Glomerular endothelial cell (primary cell): ENCODE measurements around the gene CLEC4G. TPM values are rescaled to one million over a fixed set of nuclear protein-coding genes. Genes with fewer than 3 reads are reported as not detected.
"Not testable (repeated sequence)": the region's sequence is repeated elsewhere in the genome, so short reads cannot be mapped to it uniquely, and the experiment has no call there.

Experiments
- DNase-seq: peaks from one replicate; pipeline ENCODE4 v3.0.0-alpha.2; 2011; ENCODE audit warnings: low read depth, low spot score; ENCODE audit errors: extremely low read depth
- total RNA-seq: library from RNA; depleted of rRNA; stranded (reverse); fragments of >200 nt; gene quantifications from 2 replicates; pipeline ENCODE4 v1.2.3, GENCODE V29; 2015

CLEC4G gene
- total RNA-seq, 1 donor from 2014 or later, result not detected

DNA sequence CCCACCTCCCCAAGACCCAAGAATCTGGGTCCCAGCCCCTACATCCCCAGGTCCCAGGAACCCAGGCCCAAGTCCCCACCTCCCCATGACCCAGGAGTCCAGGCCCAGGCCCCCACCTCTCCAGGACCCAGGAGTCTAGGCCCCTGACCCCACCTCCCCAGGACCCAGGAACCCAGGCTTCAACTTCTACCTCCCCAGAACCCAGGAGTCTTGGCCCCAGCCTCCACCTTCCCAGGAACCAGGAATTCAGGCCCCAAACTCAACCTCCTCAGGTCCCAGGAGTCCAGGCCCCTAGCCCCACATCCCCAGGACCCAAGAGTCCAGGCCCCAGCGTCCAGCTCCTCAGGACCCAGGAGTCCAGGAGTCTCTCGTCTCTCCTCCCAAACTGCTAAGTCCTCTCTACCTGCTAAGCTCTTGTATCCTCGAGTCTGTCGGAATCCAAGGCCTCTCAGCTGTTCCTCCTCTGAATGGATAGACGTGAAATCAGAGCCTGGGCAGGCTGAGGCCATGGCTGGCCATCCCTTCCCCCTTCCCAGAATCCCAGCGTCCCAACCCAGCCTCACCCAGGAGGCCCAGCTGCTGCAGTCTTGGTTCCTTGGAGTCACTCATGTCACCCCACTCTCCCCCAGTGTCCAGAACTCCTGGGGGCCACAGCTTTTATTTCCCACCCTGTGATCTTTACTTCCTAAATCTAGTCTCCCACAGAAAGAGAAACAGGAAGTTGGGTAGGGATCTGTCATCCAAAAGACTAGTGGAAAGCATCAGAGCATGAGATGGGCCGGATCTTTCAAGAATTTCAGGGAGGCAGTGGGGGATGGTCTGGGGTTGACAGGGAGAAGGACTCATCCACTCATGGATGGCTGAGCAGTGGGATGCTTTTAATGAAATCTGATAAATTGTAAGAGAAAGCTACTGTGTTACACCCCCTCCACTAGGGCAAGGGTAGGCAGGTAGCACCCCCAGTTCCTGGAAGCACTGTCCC lies 15.3 kb upstream of the CLEC4G start, which contains the start of gene CD209:
TSS of gene CD209 (minus strand) at position 632 of the 982 bp plus-strand sequence. CDS start at position 609, 23 bp downstream.
- no peak for DNase-seq

DNA sequence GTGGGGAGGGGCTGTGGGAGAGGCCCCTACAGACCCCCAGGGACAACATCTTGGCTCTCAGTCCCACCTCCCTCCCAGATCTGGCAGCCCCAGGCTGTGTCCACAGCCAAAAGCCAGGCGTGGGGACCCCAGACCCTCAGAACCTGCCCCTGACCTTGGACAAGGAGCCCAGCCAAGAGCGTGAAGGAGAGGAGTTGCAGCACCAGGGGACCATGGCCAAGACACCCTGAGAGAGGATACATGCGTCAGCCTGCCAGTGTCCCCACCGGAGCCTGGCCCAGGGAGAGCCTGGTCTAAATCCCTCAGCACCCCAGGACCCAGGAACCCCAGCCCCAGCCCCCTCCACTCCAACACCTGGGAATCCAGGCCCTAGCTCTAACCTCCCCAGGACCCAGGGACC lies 14.4 kb upstream of the CLEC4G start:
- DNase-seq, result not testable (repeated sequence)

DNA sequence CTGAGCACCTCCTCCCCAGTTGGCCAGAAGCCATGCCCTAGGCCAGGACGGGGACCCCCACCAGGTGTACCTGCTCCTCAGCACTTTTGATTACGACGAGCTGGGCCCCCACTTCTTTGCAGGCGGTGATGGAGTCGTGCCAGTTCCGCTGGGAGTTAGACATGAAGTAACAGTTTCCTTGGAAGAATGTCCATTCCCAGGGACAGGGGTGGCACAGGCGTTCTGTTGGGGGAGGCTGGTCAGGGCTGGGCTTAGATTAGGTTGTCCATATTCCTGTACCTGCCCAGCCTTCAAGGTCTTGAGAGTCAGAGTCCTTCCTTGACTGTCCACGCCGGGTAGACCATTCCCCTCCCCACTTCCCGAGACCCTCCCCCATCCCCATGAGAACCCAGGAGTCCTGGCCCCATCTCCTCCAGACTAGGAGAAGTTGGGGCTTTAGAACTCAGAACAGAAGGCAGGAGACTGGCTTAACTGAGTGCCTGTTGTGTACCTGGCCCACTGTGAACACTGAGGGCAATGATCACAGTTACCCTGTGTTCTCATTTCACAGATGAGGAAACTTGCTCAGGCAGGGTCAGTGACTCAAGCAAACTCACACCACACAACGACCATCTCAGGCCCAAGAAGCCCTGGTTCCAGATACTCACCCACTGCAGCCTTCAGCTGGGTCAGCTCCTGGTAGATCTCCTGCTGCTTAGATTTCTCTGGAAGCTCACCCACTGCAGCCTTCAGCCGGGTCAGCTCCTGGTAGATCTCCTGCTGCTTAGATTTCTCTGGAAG lies 13.2 kb upstream of the CLEC4G start:
- DNase-seq, result no peak

- no peak for DNase-seq
Observed at GRCh38 chr19:7744199-7744786, 12.4 kb upstream of the CLEC4G start.

DNA sequence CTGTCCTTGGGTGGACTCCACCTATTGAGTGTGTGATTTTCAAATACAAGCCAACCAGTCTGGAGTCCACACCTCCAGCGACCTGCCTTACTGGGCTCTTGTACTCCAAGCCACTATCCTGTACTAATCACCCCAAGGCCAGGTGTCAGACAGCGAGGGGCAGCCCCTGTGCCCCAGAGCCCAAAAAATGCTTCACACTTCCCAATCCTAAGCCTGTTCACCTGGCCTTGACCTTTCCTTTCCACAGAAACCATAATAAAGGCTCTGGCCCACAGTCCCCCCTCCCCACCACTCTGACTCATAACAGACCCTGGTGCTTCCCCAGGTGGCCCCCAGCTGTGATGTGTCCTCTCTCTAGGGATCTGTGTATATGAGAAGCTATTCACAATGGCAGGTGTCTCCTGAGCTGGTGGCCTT lies 11.5 kb upstream of the CLEC4G start:
- DNase-seq, result no peak

DNA sequence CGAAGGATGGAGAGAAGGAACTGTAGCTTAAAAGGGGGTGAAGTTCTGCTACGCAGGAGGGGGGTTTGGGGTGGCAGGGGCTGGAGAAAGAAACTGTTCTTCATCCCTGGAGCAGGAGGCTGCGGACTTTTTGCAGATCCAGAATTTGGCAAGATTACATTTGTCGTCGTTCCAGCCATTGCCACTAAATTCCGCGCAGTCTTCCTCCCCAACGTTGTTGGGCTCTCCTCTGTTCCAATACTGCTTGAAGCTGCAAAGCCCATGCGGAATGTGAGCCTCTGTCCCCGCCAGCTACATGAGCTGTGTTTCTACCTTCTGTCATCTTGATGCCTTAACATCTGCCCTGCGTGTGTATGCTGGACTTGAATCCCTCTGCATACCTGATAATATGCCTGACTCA lies 11.1 kb upstream of the CLEC4G start:
- no peak for DNase-seq

DNA sequence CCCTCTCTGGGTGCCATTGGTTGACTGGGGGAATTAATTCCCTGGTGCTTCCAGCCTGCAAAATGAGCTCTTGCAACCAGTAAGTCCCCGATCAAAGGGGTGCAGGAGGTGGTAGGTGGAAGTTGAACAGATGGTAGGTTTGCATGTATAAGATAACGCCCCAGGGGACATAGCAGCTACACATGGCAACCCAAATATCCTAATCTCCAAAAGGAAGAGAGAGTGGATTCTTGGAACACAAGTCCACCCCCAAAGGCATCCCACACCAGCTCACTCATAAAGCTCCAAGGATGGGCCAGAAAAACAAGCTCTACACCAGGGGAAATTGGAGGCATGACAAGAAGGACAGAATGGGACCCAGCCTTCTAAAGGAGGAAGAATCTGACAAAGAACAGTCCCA lies 10.7 kb upstream of the CLEC4G start:
- no peak for DNase-seq

DNA sequence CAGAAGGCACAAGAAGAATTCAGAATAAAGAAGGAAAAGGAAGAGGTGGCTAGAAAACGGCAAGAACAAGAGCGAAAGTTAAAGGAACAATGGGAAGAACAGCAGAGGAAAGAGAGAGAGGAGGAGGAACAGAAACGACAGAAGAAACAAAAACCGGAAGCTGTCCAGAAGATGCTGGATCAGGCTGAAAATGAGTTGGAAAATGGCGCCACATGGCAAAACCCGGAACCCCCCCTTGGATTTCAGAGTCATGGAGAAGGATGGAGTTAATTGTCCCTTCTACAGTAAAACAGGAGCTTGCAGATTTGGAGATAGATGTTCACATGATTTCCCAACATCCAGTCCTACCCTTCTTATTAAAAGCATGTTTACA lies 8.8 kb upstream of the CLEC4G start:
- no peak for DNase-seq

- DNase-seq, result no peak
Observed at GRCh38 chr19:7739801-7740681, 8.1 kb upstream of the CLEC4G start.

- no peak for DNase-seq
Observed at GRCh38 chr19:7739211-7739755, 7.4 kb upstream of the CLEC4G start.

DNA sequence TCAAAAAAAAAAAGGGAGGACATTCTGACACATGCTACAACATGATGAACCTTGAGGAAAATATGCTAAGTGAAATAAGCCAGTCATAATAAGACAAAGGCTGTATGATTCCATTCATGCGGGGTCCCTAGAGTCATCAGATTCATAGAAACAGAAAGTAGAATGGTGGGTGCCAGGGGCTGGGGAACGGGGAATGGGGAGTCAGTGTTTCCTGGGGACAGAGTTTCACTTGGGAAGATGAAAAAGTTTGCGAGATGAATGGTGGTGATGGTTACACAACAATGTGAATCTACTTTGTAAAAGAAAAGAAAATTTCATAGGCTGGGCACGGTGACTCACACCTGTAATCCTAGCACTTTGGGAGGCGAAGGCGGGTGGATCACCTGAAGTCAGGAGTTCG lies 6.1 kb upstream of the CLEC4G start:
- no peak for DNase-seq

- DNase-seq, result no peak
Observed at GRCh38 chr19:7737215-7737614, 5.3 kb upstream of the CLEC4G start.

DNA sequence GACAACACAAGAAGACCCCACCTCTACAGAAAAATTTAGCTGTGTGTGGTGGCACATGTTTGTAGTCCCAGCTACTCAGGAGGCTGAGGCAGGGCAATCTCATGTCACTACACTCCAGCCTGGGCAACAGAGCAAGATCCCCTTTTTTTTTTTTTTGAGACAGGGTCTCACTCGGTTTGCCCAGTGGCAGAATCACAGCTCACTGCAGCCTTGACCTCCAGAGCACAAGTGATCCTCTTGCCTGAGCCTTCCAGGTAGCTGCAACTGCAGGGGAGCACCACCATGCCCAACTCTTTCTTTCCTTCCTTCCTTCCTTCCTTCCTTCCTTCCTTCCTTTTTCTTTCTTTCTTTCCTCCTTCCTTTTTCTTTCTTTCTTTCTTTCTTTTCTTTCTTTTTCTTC lies 4.2 kb upstream of the CLEC4G start:
- DNase-seq, result no peak

DNA sequence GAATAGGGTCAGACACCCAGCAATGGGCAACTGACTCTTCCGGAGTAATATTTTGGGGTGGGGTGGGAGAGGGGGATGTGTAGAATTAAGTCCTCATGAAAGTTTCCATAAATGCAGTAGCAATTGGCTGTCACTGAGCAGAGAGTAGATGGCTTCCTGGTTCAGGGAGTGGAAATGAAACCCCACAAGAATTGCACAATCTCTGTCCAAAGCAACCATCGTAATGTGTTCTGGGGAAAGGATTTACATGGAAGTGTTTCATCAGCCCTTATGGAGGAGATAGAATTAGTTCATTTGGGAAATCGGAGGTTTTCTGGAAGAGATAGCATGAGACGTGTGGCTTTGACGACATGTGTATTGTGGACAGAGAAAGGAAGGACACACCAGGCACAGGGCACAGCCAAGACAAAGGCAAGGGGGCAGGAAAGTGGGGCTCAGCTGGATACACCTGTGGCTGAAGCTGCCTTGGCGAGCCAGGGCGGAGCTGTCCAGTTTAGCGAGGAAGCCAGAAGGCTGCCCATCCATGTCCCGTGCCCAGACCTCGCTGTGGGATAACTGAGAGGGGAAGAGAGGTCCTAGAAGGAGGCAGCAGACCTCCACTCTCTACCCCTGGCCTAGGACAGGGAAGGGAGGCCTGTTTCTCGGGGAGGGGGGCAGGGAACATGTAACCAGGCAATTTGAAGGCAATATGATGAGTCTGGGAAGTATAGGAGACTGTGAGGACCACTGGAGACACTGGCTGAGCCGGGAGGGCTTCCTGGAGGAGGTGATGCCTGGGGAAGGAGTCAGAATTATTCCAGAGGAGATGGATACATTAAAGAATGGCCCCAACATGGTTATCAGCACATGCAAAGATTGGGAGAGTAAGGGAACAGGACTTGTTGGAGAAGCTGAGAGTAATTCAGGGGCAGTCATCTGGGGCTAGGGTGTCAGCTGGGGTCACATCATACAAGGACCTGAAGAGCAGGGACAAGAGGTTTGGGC lies 2.6 kb upstream of the CLEC4G start:
- DNase-seq, result no peak

DNA sequence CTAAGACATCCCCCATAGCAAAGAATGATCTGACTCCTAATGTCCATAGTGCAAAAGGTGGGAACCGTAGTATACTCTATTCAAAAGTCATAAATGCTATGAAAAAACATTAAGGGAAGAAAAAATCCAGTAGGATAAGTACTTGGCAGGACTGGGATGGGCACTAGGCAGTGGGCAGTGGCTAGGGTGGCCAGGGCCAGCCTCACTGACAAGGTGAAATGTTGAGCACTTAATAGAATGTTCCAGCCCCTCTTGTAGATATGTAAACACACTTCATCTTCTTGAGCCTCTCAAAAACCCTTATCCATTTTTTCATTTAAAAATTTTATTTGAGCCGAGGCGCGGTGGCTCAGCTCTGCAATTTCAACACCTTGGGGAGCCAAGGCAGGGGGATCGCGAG lies 1.5 kb upstream of the CLEC4G start:
- DNase-seq, result no peak

DNA sequence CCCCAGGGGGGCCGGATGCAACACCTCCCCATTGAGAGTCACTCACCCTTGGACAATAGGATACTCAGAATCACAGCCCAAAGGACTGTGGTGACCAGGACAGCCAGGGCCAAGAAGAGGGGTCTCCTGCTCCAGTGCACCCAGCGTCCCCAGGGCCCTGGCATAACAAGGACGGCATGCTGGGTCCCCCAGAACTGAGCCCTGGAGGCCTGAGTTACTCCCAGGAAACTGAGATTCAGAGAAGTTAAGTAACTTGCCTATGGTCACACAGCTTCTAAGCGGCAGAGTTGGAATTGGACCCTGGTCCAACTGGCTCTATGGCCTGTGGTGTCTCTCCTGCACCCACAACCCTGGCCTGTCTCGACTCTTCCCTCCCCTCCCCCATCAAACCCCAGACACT lies 295 bp downstream of the CLEC4G start:
- no peak for DNase-seq

DNA sequence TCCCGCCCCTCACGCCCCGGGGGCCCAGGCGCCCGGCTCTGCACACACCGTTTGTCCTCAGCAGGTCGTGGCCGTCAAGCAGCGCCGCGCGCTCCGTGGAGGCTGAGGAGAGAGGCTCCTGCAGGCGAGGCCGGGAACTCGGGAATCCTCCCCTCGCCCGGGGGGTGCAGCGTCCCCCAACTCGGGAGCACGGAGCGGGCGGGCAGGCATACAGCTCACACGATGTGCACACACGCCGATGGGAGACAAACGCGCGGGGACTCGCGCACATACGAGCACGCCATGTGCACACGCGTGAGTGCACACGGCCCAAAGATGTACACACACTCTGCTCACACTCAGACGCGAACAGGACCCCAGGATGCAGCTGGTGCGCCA lies 703 bp downstream of the CLEC4G start:
- DNase-seq, result no peak

DNA sequence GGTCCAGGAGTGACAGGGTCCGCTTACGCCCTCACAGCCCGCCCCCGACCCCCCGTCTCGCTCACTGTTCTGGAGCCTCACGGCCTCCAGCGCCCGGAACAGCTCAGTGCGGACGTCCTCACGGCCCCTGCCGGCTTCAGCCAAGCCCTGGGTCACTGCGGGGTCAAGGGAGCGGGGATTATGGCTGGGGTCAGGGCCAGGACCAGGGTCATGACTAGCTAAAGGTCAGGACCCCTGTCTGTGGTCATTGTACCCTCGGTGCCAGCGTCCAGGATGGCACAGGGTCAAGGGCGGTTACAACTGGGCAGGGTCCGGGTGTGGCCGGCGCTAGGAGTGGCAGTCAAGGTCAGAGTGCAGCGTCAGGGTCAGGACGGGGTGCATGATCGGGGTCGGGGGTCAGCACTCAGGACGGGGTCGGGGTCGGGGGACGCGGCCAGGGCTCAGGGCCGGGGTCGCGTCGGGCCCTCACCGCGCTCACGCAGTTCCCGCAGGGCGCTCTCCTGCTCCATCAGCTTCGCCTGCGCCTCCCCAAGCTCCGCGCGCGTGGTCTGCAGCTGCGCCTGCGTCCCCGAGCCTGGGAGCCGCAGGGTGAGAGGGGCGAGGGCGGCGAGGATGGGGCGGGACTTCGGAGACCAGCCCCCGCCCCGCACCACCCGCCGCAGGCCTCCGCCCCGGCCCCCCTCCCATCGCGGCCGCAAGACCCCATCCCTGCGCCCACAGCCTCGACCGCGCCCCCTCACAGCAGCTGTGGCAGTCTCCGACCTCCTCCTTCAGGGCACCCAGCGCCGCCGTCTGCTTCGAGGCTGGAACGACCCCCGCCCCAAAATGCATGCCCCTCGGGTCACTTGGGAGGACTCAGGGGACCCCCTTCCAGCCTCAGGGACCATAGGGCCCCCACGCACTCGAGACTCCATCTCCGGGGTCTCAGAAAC lies 1.4 kb downstream of the CLEC4G start:
- DNase-seq, result no peak
